H1 (cell line): ENCODE measurements around the gene ENPEP.
"Not testable (repeated sequence)": the region's sequence is repeated elsewhere in the genome, so short reads cannot be mapped to it uniquely, and the experiment has no call there.

Experiments used
- CHD2 ChIP-seq: IDR thresholded peaks from 2 replicates; pipeline ENCODE4 v1.6.1; 2012; ENCODE audit warnings: low read length, improper control_type of control experiment
- CTCF ChIP-seq, 3 experiments: IDR thresholded peaks; 1 replicate in 2 of 3; 2 replicates in 1 of 3; pipeline versions ENCODE4 v1.5.1 to v1.6.1; 2011; ENCODE audit warnings: low read length in 3 of 3, mild to moderate bottlenecking in 3 of 3, inconsistent platforms in 2 of 3, low read depth in 1 of 3, moderate library complexity in 1 of 3; ENCODE audit not compliant: insufficient read depth in 1 of 3; ENCODE audit errors: control extremely low read depth in 1 of 3
- EP300 ChIP-seq, 2 experiments: IDR thresholded peaks; 1 replicate in 1 of 2; 2 replicates in 1 of 2; pipeline ENCODE4 v1.6.1; 2011 to 2012; ENCODE audit warnings: low read depth in 2 of 2, low read length in 2 of 2, mild to moderate bottlenecking in 2 of 2, borderline replicate concordance in 1 of 2, inconsistent platforms in 1 of 2, moderate library complexity in 1 of 2
- RFX5 ChIP-seq: IDR thresholded peaks from 2 replicates; pipeline ENCODE4 v1.6.1; 2011; ENCODE audit warnings: low read depth, low read length, improper control_type of control experiment, borderline replicate concordance
- SIX5 ChIP-seq: IDR thresholded peaks from 2 replicates; pipeline ENCODE4 v1.6.1; 2011; ENCODE audit warnings: mild to moderate bottlenecking, low read depth, low read length

GRCh38 chr4:110439209-110439608 lies 36.7 kb upstream of the ENPEP start:
- TF ChIP-seq CTCF (IDR thresholded peaks at IDR 0.05; ENCODE audit: control extremely low read depth in 1 of 3, insufficient read depth in 1 of 3, low read depth in 1 of 3, low read length in 3 of 3); CHD2; SIX5; EP300 (IDR thresholded peaks at IDR 0.05; ENCODE audit: borderline replicate concordance in 1 of 2, low read depth in 2 of 2, low read length in 2 of 2); RFX5: not testable (repeated sequence)
